NAMALWA (cell line): ENCODE data around the gene FRMD1.

ENCODE experiments used
- DNase-seq: peaks from one replicate; pipeline ENCODE4 v3.0.0-alpha.2; 2015; ENCODE audit warnings: low spot score

FRMD1 gene

DNA sequence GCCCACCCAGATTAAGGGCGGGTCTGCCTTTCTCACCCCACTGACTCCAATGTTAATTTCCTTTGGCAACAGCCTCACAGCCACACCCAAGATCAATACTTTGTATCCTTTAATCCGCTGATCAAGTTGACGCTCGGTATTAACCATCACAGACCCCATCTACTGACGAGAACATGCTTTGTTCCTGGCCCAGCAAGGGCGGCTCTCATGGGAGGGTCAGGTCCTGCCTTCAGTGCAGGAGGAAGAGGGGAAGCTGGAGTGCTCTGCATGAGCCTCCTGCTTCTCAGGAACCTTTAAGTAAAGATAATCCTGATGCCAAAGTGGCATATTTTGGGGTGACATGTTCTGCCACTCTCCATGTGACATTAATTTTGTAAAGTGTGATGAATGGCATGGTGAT lies 73.2 kb downstream of the FRMD1 start:
- no peak for DNase-seq

DNA sequence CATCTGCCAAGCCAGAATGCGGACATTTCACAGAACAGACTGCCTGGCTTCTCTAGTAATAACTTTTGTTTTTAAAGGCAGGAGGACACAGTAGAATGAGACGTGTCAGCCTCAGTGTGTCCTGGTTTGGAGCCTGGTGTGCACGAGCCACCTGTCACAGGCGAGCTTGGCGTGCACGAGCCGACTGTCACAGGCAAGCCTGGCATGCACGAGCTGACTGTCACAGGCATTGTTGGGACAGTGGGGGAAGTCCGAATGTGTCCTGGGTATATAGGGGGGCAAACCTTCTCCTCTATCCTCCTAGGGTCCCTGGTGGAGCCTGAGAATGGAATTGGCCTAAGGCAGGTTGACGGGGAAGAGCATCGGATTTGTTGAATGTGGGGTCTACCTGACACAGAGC lies 74.1 kb downstream of the FRMD1 start:
- DNase-seq: no peak

DNA sequence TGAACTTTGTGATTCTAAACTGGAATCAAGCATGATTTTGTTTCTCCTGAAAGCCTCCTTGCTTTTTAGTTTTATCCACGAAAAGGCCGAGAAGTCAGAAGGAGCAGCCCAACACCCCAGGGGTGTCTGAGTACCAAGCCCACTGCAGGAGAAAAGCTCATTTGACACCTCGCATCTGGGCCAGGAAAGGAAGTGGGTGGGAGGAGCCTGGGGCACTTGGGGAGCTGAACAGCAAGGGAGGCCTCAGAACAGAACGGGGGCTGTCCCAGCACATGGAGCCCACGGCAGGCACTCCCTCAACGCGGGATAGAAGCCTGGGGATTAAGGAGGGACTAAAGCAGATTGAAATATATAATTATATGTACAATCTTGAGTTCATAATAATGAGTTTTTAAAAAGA lies 75.0 kb downstream of the FRMD1 start:
- no peak for DNase-seq
